ENCODE measurements around the gene EHD4. TPM values are rescaled to one million over a fixed set of nuclear protein-coding genes. Genes with fewer than 3 reads are reported as not detected.

EHD4 gene
- total RNA-seq, 4 donors from 2014 or later, result 12.8 to 45.2 (median 26.1) TPM

- no peak overlapping the region for H3K4me3 ChIP-seq
- no peak overlapping the region for H3K27ac ChIP-seq
- peaks cover 0 to 10% of the 10 kb centered on the region in 2 donors for H3K4me1 ChIP-seq
- H3K27me3 ChIP-seq, result no peaks in the 10 kb centered on the region
- H3K36me3 ChIP-seq, result no peaks in the 10 kb centered on the region
- H3K9me3 ChIP-seq, result no peaks in the 10 kb centered on the region
- no peak for TF ChIP-seq CTCF (IDR thresholded peaks at IDR 0.05)
- TF ChIP-seq POLR2A (IDR thresholded peaks at IDR 0.05), result no peak
- intact Hi-C loops (cut with DNase I; ENCODE audit: low total_unique reads), result no loop called here
- DNase-seq, result no peak
Measured at GRCh38 chr15:41890050-41890690, 82.2 kb downstream of the EHD4 start.

- Histone ChIP-seq H3K27me3 (no peaks in the 10 kb centered on the region), H3K4me3 (no peak overlapping the region), H3K4me1 (no peaks in the 10 kb centered on the region), H3K9me3 (no peaks in the 10 kb centered on the region), H3K36me3 (no peaks in the 10 kb centered on the region), H3K27ac (no peak overlapping the region)
- no peak for DNase-seq
- TF ChIP-seq POLR2A (IDR thresholded peaks at IDR 0.05) (no peak), CTCF (IDR thresholded peaks at IDR 0.05) (no peak)
- intact Hi-C loops (cut with DNase I; ENCODE audit: low total_unique reads), result no loop called here
Measured at GRCh38 chr15:41888662-41889253, 83.6 kb downstream of the EHD4 start.

- H3K4me3 ChIP-seq, result no peak overlapping the region
- no peaks in the 10 kb centered on the region for H3K9me3 ChIP-seq
- H3K36me3 ChIP-seq, result no peaks in the 10 kb centered on the region
- intact Hi-C loops (cut with DNase I; ENCODE audit: low total_unique reads), result no loop called here
- no peak overlapping the region for H3K27ac ChIP-seq
- H3K27me3 ChIP-seq, result no peaks in the 10 kb centered on the region
- no peaks in the 10 kb centered on the region for H3K4me1 ChIP-seq
- DNase-seq, result no peak
- TF ChIP-seq CTCF (IDR thresholded peaks at IDR 0.05), result no peak
- no peak for TF ChIP-seq POLR2A (IDR thresholded peaks at IDR 0.05)
Measured at GRCh38 chr15:41887893-41888292, 84.5 kb downstream of the EHD4 start.

GRCh38 chr15:41887161-41887560, 85.2 kb downstream of the EHD4 start:
- Histone ChIP-seq H3K4me3 (no peak overlapping the region), H3K27ac (no peak overlapping the region), H3K4me1 (peaks cover 0 to 5% of the 10 kb centered on the region in 2 donors), H3K9me3 (no peaks in the 10 kb centered on the region), H3K36me3 (no peaks in the 10 kb centered on the region), H3K27me3 (no peaks in the 10 kb centered on the region)
- TF ChIP-seq POLR2A (IDR thresholded peaks at IDR 0.05) (no peak), CTCF (IDR thresholded peaks at IDR 0.05) (no peak)
- DNase-seq, result no peak
- intact Hi-C loops (cut with DNase I; ENCODE audit: low total_unique reads), result no loop called here

GRCh38 chr15:41886741-41887140, 85.6 kb downstream of the EHD4 start:
- H3K4me1 ChIP-seq, result peaks cover 0 to 9% of the 10 kb centered on the region in 2 donors
- intact Hi-C loops (cut with DNase I; ENCODE audit: low total_unique reads), result no loop called here
- H3K4me3 ChIP-seq, result no peak overlapping the region
- no peaks in the 10 kb centered on the region for H3K9me3 ChIP-seq
- no peak for TF ChIP-seq CTCF (IDR thresholded peaks at IDR 0.05)
- TF ChIP-seq POLR2A (IDR thresholded peaks at IDR 0.05), result no peak
- no peak overlapping the region for H3K27ac ChIP-seq
- no peak for DNase-seq
- H3K27me3 ChIP-seq, result no peaks in the 10 kb centered on the region
- H3K36me3 ChIP-seq, result no peaks in the 10 kb centered on the region
